GM18867 (cell line): ENCODE measurements around the gene NFIA.

Experiments
- ATAC-seq: cut with Tn5 transposase; IDR thresholded peaks from one replicate; pipeline ENCODE4 v1.9.1; 2021; ENCODE audit warnings: mild to moderate bottlenecking, moderate library complexity; ENCODE audit not compliant: unreplicated experiment

NFIA gene

GRCh38 chr1:61285371-61285885, 203.1 kb downstream of the NFIA start:
- ATAC-seq, result no peak

- ATAC-seq, result no peak
Observed at GRCh38 chr1:61287014-61287413, 204.7 kb downstream of the NFIA start.

GRCh38 chr1:61287734-61288133, 205.4 kb downstream of the NFIA start:
- no peak for ATAC-seq

- no peak for ATAC-seq
Observed at GRCh38 chr1:61289232-61290098, 207.1 kb downstream of the NFIA start.

- ATAC-seq, result no peak
Observed at GRCh38 chr1:61290525-61290924, 208.2 kb downstream of the NFIA start.

- ATAC-seq, result no peak
Observed at GRCh38 chr1:61293197-61293596, 210.8 kb downstream of the NFIA start.

GRCh38 chr1:61293986-61294504, 211.7 kb downstream of the NFIA start:
- ATAC-seq, result no peak

GRCh38 chr1:61294930-61295329, 212.6 kb downstream of the NFIA start:
- ATAC-seq, result no peak

- no peak for ATAC-seq
Observed at GRCh38 chr1:61295818-61296537, 213.6 kb downstream of the NFIA start.

GRCh38 chr1:61297887-61298286, 215.5 kb downstream of the NFIA start:
- ATAC-seq, result no peak

- ATAC-seq, result no peak
Observed at GRCh38 chr1:61299463-61299862, 217.1 kb downstream of the NFIA start.

- no peak for ATAC-seq
Observed at GRCh38 chr1:61300899-61301298, 218.5 kb downstream of the NFIA start.

GRCh38 chr1:61301824-61302657, 219.7 kb downstream of the NFIA start:
- peak; percentile 68 for ATAC-seq

- ATAC-seq, result no peak
Observed at GRCh38 chr1:61307422-61308142, 225.2 kb downstream of the NFIA start.

- no peak for ATAC-seq
Observed at GRCh38 chr1:61310057-61310456, 227.7 kb downstream of the NFIA start.

GRCh38 chr1:61310538-61310937, 228.2 kb downstream of the NFIA start:
- ATAC-seq, result no peak

- ATAC-seq, result no peak
Observed at GRCh38 chr1:61313906-61314422, 231.6 kb downstream of the NFIA start.

- no peak for ATAC-seq
Observed at GRCh38 chr1:61315011-61315410, 232.7 kb downstream of the NFIA start.

- no peak for ATAC-seq
Observed at GRCh38 chr1:61316493-61316892, 234.1 kb downstream of the NFIA start.
